Gastroesophageal sphincter (tissue), 4 donors: ENCODE measurements around the gene ABCE1. TPM values are rescaled to one million over a fixed set of nuclear protein-coding genes. Genes with fewer than 3 reads are reported as not detected.

ENCODE experiments used
- ATAC-seq: fragments of 150-250 bp; one replicate; pipeline ENCODE4 v1.9.1; 2016; ENCODE audit warnings: mild to moderate bottlenecking, moderate library complexity
- H3K27ac ChIP-seq, 4 donors: fragments of 200-600 bp; sonication (generic) in 3 of 4; 1 replicate in 3 of 4; 2 replicates in 1 of 4; pipeline ENCODE4 v1.5.1; 2016 to 2019
- H3K27me3 ChIP-seq: fragments of 200-600 bp; sonication (generic); one replicate; pipeline ENCODE4 v1.5.1; 2019
- H3K36me3 ChIP-seq, 2 donors: fragments of 200-600 bp; sonication (generic); one replicate each; pipeline ENCODE4 v1.5.1; 2019; ENCODE audit warnings: control low read depth in 1 of 2
- H3K4me1 ChIP-seq, 3 donors: fragments of 200-600 bp; sonication (generic); 1 replicate in 2 of 3; 2 replicates in 1 of 3; pipeline ENCODE4 v1.5.1; 2016 to 2019; ENCODE audit warnings: control low read depth in 2 of 3
- H3K4me3 ChIP-seq, 2 donors: fragments of 200-600 bp; sonication (generic); one replicate each; pipeline ENCODE4 v1.5.1; 2019; ENCODE audit warnings: mild to moderate bottlenecking in 1 of 2, moderate library complexity in 1 of 2
- H3K9me3 ChIP-seq, 3 donors: fragments of 200-600 bp; sonication (generic); one replicate each; pipeline ENCODE4 v1.5.1; 2017 to 2019; ENCODE audit warnings: control low read depth in 2 of 3
- CTCF ChIP-seq, 4 experiments: fragments of 200-600 bp in 2 of 4; fragments of 450-650 bp in 2 of 4; sonication (generic) in 1 of 4; IDR thresholded peaks; one replicate each; pipeline ENCODE4 v1.5.1; 2017 to 2019; ENCODE audit warnings: antibody characterized with exemption in 4 of 4, mild to moderate bottlenecking in 2 of 4, moderate library complexity in 2 of 4
- EP300 ChIP-seq: sonication (generic); formaldehyde crosslinking; IDR thresholded peaks from one replicate; pipeline ENCODE4 v1.6.1; 2017; ENCODE audit warnings: antibody characterized with exemption, mild to moderate bottlenecking
- POLR2A ChIP-seq, 2 donors: fragments of 450-650 bp; IDR thresholded peaks; one replicate each; pipeline ENCODE4 v1.6.1; 2017; ENCODE audit warnings: antibody characterized with exemption in 2 of 2, mild to moderate bottlenecking in 2 of 2, moderate library complexity in 1 of 2
- POLR2AphosphoS5 ChIP-seq: sonication (generic); formaldehyde crosslinking; IDR thresholded peaks from one replicate; pipeline ENCODE4 v1.6.1; 2017; ENCODE audit warnings: antibody characterized with exemption
- WGBS, 2 donors: methylation state at CpG; one replicate each; pipeline ENCODE4 v1.1.5; 2018; ENCODE audit warnings: low coverage in 1 of 2; 5-methylcytosine and 5-hydroxymethylcytosine counted together
- total RNA-seq, 4 donors: library from RNA; depleted of rRNA; stranded (reverse); fragments of >200 nt; gene quantifications; one replicate each; pipeline ENCODE4 v1.1.0, GENCODE V29; 2016

The ABCE1 gene
- total RNA-seq, 4 donors from 2014 or later, result 32.4 to 74.9 (median 43.7) TPM

GRCh38 chr4:145090380-145090779 lies 7.7 kb upstream of the ABCE1 start:
- H3K27ac ChIP-seq, result no peak overlapping the region
- peaks cover 0 to 6% (median 0%) of the 10 kb centered on the region in 3 donors for H3K4me1 ChIP-seq
- WGBS, 2 donors, result 75 to 100% methylated on average over 1 of the region's 1 CpG
- no peak for TF ChIP-seq EP300
- no peak for TF ChIP-seq POLR2A (IDR thresholded peaks at IDR 0.05)
- no peak for TF ChIP-seq CTCF (IDR thresholded peaks at IDR 0.05)
- no peak for TF ChIP-seq POLR2AphosphoS5
- H3K9me3 ChIP-seq, result peaks cover 0 to 11% (median 0%) of the 10 kb centered on the region in 3 donors
- no peak overlapping the region for H3K4me3 ChIP-seq
- no peak for ATAC-seq
- peaks cover 0 to 75% of the 10 kb centered on the region in 2 donors for H3K36me3 ChIP-seq
- no peaks in the 10 kb centered on the region for H3K27me3 ChIP-seq

GRCh38 chr4:145093638-145094037 lies 4.5 kb upstream of the ABCE1 start:
- WGBS, 2 donors, result 100% methylated on average over 2 of the region's 2 CpGs

GRCh38 chr4:145097331-145097820 lies 735 bp upstream of the ABCE1 start:
- Histone ChIP-seq H3K4me3 (peak overlapping the region; percentile 76 to 92), H3K27ac (peak overlapping the region; percentile 90 to 93 (median 92)), H3K9me3 (peaks cover 0 to 11% (median 0%) of the 10 kb centered on the region in 3 donors), H3K27me3 (no peaks in the 10 kb centered on the region), H3K4me1 (peaks cover 11 to 62% (median 19%) of the 10 kb centered on the region in 3 donors), H3K36me3 (peaks cover 0 to 32% of the 10 kb centered on the region in 2 donors)
- ATAC-seq, result no peak
- 7 to 10% methylated on average over 9 to 10 of the region's 10 CpGs for WGBS, 2 donors
- TF ChIP-seq POLR2A (IDR thresholded peaks at IDR 0.05) (no peak), EP300 (no peak), CTCF (IDR thresholded peaks at IDR 0.05) (no peak), POLR2AphosphoS5 (no peak)

More at GRCh38 chr4:145093638-145094037, 4.5 kb upstream of the ABCE1 start:
- Histone ChIP-seq H3K4me1 (peaks cover 0 to 27% (median 8%) of the 10 kb centered on the region in 3 donors), H3K9me3 (peaks cover 0 to 11% (median 0%) of the 10 kb centered on the region in 3 donors), H3K4me3 (no peak overlapping the region), H3K36me3 (peaks cover 0 to 64% of the 10 kb centered on the region in 2 donors), H3K27ac (no peak overlapping the region), H3K27me3 (no peaks in the 10 kb centered on the region)
- TF ChIP-seq POLR2AphosphoS5 (no peak), EP300 (no peak), CTCF (IDR thresholded peaks at IDR 0.05) (no peak), POLR2A (IDR thresholded peaks at IDR 0.05) (no peak)
- no peak for ATAC-seq

- WGBS, 2 donors, result 0 to 3% methylated on average over 7 of the region's 9 CpGs
Observed at GRCh38 chr4:145098675-145099037, 545 bp downstream of the ABCE1 start.

More at GRCh38 chr4:145098675-145099037, 545 bp downstream of the ABCE1 start:
- Histone ChIP-seq H3K4me3 (peak overlapping the region; percentile 76 to 92), H3K4me1 (peaks cover 11 to 67% (median 19%) of the 10 kb centered on the region in 3 donors), H3K27ac (peak overlapping the region; percentile 90 to 93 (median 92)), H3K9me3 (peaks cover 0 to 9% (median 0%) of the 10 kb centered on the region in 3 donors), H3K36me3 (peaks cover 0 to 19% of the 10 kb centered on the region in 2 donors), H3K27me3 (no peaks in the 10 kb centered on the region)
- TF ChIP-seq EP300 (no peak), POLR2A (IDR thresholded peaks at IDR 0.05) (no peak), CTCF (IDR thresholded peaks at IDR 0.05) (no peak), POLR2AphosphoS5 (no peak)
- ATAC-seq, result peak; percentile 38
